ENCODE results near the gene GNG14. TPM values are rescaled to one million over a fixed set of nuclear protein-coding genes. Genes with fewer than 3 reads are reported as not detected.

Gene GNG14
- total RNA-seq, 1 experiment from 2014 or later, result not detected

GRCh38 chr19:12656899-12657571 lies 30.8 kb upstream of the GNG14 start:
- Mint-ChIP-seq H3K27me3 (ENCODE audit: low read depth) (no peaks in the 10 kb centered on the region; the same call in 1 of the 2 replicates), H3K4me3 (peak overlapping the region in 1 of 2 experiments; percentile 42; a peak in 2 of 5 replicates), H3K36me3 (ENCODE audit: insufficient read depth in 1 of 3, low read depth in 3 of 3) (peaks cover 26 to 56% (median 48%) of the 10 kb centered on the region in 3 experiments), H3K9me3 (no peaks in the 10 kb centered on the region), H3K27ac (peak overlapping the region in 1 of 3 experiments; percentile 77; a peak in 4 of 7 replicates), H3K4me1 (peaks cover 0 to 6% of the 10 kb centered on the region in 2 experiments; a peak in 2 of 4 replicates)
- H3K18ac ChIP-seq (ENCODE audit: insufficient read length, low read depth, low read length), result peak overlapping the region; percentile 70
- DNase-seq, result peak; percentile 97
- TF ChIP-seq, protein P1, sequence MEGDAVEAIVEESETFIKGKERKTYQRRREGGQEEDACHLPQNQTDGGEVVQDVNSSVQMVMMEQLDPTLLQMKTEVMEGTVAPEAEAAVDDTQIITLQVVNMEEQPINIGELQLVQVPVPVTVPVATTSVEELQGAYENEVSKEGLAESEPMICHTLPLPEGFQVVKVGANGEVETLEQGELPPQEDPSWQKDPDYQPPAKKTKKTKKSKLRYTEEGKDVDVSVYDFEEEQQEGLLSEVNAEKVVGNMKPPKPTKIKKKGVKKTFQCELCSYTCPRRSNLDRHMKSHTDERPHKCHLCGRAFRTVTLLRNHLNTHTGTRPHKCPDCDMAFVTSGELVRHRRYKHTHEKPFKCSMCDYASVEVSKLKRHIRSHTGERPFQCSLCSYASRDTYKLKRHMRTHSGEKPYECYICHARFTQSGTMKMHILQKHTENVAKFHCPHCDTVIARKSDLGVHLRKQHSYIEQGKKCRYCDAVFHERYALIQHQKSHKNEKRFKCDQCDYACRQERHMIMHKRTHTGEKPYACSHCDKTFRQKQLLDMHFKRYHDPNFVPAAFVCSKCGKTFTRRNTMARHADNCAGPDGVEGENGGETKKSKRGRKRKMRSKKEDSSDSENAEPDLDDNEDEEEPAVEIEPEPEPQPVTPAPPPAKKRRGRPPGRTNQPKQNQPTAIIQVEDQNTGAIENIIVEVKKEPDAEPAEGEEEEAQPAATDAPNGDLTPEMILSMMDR (conservative IDR thresholded peaks at IDR 0.05), result no peak
- H2BK12ac ChIP-seq (ENCODE audit: insufficient read length, low read depth, low read length), result no peak overlapping the region
- no peak overlapping the region for H3K27ac ChIP-seq (ENCODE audit: insufficient read length, low read depth, low read length)
- H3K4ac ChIP-seq (ENCODE audit: low read depth, low read length), result no peak overlapping the region
- no peak overlapping the region for H3K23ac ChIP-seq (ENCODE audit: insufficient read length, low read depth, low read length)
- no peaks in the 10 kb centered on the region for H3K27me3 ChIP-seq (ENCODE audit: insufficient read depth, low read length)
- no peak overlapping the region for H2BK120ac ChIP-seq (ENCODE audit: low read depth, low read length, poor library complexity, severe bottlenecking)
- H3K79me2 ChIP-seq (ENCODE audit: insufficient read depth, low read length), result no peaks in the 10 kb centered on the region; the same call in 1 of the 2 replicates
- H3K4me2 ChIP-seq (ENCODE audit: insufficient read depth, insufficient read length, low read length), result no peak overlapping the region
- H3K23me2 ChIP-seq (ENCODE audit: insufficient read length, low read depth, low read length, poor library complexity, severe bottlenecking), result no peaks in the 10 kb centered on the region
- no peaks in the 10 kb centered on the region for H3K9me3 ChIP-seq (ENCODE audit: control insufficient read depth, low read depth, low read length)
- no peak overlapping the region for H4K8ac ChIP-seq (replicated peaks; ENCODE audit: insufficient read length, low read depth, low read length)
- H3T11ph ChIP-seq (ENCODE audit: low read length), result no peak overlapping the region
- H4K20me1 ChIP-seq (ENCODE audit: control insufficient read depth, insufficient read depth, insufficient read length), result no peaks in the 10 kb centered on the region
- no peaks in the 10 kb centered on the region for H3K4me1 ChIP-seq (ENCODE audit: insufficient read depth, low read length)
- H3K56ac ChIP-seq (ENCODE audit: insufficient read length, low read depth, low read length), result no peak overlapping the region
- H3K14ac ChIP-seq (ENCODE audit: insufficient read depth, low read length), result no peak overlapping the region
- H3K9ac ChIP-seq (ENCODE audit: extremely low read depth, insufficient read length, low read length), result no peak overlapping the region
- no peak overlapping the region for H2BK20ac ChIP-seq (ENCODE audit: low read depth, low read length, poor library complexity, severe bottlenecking)
- no peak overlapping the region for H2AFZ ChIP-seq (ENCODE audit: low read length)
- WGBS (ENCODE audit: extremely low coverage, insufficient read length, low lambda C conversion rate), result no CpG with 5 or more reads among the region's 50 CpGs
- no peak overlapping the region for H4K91ac ChIP-seq (ENCODE audit: insufficient read length, low read depth, low read length)
- H4K5ac ChIP-seq (ENCODE audit: insufficient read length, low read depth, low read length), result no peak overlapping the region
- H3K79me1 ChIP-seq (ENCODE audit: insufficient read depth, low read depth, low read length, poor library complexity, severe bottlenecking), result no peaks in the 10 kb centered on the region
- no peak overlapping the region for H2BK15ac ChIP-seq (ENCODE audit: low read depth, low read length)
- H2AK5ac ChIP-seq (ENCODE audit: insufficient read length, low read length), result no peak overlapping the region
- H2BK5ac ChIP-seq (ENCODE audit: insufficient read length, low read length), result no peak overlapping the region
